UCSD-AML1 (cell line): Measurements from ENCODE around the gene TRMT11.

Experiments
- DNase-seq: peaks from one replicate; lab custom pipeline; 2025; ENCODE audit not compliant: unreplicated experiment; lab: John Stamatoyannopoulos, UW

The TRMT11 gene

DNA sequence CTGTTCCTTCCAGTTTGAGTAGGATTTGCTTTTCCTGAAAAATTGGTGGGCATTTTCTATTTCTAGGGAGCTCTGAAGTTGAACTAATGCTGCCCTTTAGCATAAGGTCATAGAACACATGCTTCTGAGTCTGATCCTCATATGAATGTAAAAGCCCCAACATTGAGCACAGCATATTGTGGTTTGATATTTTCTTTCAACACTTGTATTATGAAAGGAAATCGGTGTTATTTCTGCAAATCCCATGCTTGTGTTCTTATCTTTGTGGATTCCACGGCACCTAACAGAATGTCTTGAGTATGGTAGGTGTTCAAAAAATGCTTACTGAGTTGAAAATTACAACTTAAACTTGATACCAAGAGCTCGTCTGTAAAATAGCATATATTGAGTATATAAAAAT lies 85.8 kb downstream of the TRMT11 start:
- no peak for DNase-seq

DNA sequence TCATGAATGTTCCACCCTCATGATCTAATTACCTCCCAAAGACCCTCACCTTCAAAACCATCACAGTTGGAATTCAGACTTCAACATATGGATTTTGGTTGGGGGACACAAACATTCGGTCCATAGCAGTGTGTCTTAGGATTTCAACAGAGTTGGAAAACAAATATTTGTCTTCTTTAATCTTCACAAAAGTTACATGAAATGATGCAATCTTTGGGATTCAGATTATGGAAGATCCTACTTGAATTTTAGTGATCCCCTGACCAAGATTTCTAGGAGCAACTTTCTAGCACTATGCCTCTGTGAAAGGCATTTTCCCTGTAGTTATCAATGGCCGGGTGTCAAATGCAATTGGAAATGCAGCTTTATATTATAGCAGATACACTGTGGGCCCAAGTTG lies 86.5 kb downstream of the TRMT11 start:
- DNase-seq, result no peak

DNA sequence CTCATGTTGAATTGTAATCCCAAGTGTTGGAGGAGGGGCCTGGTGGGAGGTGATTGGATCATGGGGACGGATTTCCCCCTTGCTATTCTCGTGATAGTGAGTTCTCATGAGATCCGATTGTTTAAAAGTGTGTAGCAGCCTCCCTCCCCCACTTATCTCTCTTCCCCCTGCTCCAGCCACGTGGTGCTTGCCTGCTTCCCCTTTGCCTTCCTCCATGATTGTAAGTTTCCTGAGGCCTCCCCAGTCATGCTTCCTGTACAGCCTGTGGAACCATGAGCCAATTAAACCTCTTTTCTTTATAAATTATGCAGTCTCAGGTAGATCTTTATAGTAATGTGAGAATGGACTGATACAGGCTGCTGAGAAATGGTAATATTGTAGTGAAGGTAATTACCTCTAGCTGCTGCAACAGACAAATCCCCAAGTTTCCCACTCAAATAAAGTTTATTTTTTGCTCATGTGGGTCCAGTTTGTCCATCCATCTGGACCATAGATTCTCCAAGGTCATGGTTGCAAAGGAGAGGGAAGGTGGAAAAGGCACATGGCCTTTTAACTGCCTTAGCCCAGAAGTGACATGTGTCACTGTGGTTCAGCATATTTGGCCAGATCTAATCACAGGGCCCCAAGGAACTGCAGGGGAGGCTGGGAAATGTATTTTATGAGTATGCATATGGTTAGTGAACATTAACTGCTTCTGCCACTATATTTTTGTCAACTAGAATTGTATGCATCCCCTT lies 89.2 kb downstream of the TRMT11 start:
- no peak for DNase-seq

- DNase-seq, result no peak
Observed at GRCh38 chr6:126076992-126077664, 90.8 kb downstream of the TRMT11 start.

DNA sequence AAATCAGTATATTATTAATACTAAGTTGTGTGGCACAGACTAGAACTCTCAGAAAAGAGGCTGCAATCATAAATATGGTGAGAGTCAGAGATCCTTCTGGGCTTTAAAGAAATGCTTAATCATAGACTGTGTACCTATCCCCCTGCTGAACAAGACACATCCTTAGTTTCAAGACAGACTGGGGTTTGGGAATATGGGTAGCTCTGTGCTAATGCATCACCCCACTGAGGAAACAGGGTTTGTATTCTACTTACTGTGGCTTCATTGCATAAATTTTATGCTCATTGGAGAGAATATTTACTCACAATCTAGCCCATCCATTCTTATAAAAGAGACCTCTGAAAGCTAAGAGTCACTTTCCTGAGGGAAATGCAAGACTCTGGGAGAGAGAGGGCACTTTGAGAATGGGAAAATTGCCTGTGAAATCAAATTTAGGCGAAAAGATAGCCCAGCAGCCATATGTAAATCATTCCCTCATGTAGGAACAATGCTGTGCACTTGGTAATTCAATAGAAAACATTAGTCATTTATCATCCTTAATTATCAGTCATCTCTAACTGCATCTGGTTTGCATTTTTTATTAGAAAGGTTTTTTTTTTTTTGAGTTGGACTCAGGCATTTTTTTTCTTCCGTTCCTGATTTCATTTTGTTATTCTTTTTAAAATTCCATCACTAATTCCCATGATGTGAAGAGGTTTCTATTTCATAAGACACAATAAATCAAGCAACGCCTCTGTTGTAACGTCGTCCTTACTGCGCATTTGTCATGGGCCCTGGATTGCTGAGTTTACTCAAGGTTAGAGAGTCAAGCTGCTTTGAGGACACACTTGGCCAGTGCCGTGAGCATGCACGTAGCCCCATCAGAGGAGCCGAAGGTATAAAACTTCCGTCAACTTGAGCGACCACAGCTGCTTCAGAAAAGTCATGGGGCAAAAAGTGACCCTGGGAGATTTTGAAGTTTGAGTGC lies 91.8 kb downstream of the TRMT11 start:
- DNase-seq, result no peak

GRCh38 chr6:126083875-126084274 lies 97.5 kb downstream of the TRMT11 start:
- DNase-seq, result no peak

- no peak for DNase-seq
Observed at GRCh38 chr6:126086560-126086959, 100.2 kb downstream of the TRMT11 start.
